AG04450 (cell line): ENCODE results near the gene UBE2C. TPM values are rescaled to one million over a fixed set of nuclear protein-coding genes. Genes with fewer than 3 reads are reported as not detected.
A peak's percentile ranks its signal among the peaks of the same experiment; 100 is the strongest.

Experiments
- CTCF ChIA-PET: fragments of 300-600, 350-600 bp; formaldehyde crosslinking; extraction: SDS; loops from one replicate; lab custom pipeline; 2022; ENCODE audit warnings: antibody characterized with exemption, inconsistent platforms; lab: Charles Lee
- POLR2A ChIA-PET: fragments of 350-600 bp; formaldehyde crosslinking; extraction: SDS; loops from one replicate; lab custom pipeline; 2021; ENCODE audit warnings: antibody characterized with exemption, inconsistent platforms; lab: Yijun Ruan, JAX
- DNase-seq: peaks from one replicate; pipeline ENCODE4 v3.0.0-alpha.2; 2011; ENCODE audit warnings: low read depth, low spot score
- H3K27ac ChIP-seq: one replicate; pipeline ENCODE4 v1.5.1; 2012; ENCODE audit warnings: low read depth, low read length, control low read depth
- H3K27me3 ChIP-seq: one replicate; pipeline ENCODE4 v1.6.0; 2012; ENCODE audit warnings: low read length; ENCODE audit not compliant: control insufficient read depth, insufficient read depth
- H3K4me3 ChIP-seq: 2 replicates; pipeline ENCODE4 v1.5.1; 2011; ENCODE audit warnings: mild to moderate bottlenecking, low read depth, low read length, control low read depth
- H3K9me3 ChIP-seq: 2 replicates; pipeline ENCODE4 v1.5.1; 2012; ENCODE audit warnings: low read length; ENCODE audit not compliant: control insufficient read depth, insufficient read depth
- CTCF ChIP-seq: IDR thresholded peaks from 2 replicates; pipeline ENCODE4 v1.5.1; 2011; ENCODE audit warnings: low read depth, low read length, control low read depth, inconsistent platforms
- polyA plus RNA-seq: library from polyadenylated mRNA; depleted of rRNA; stranded (reverse); fragments of >200 nt; gene quantifications from 2 replicates; pipeline ENCODE4 v1.2.3, GENCODE V29; 2011

The UBE2C gene
- polyA plus RNA-seq, 1 experiment, result 27.8 TPM

- H3K27ac ChIP-seq, result no peak overlapping the region
- no peak overlapping the region for H3K4me3 ChIP-seq
- no peaks in the 10 kb centered on the region; the same call in 1 of the 2 replicates for H3K9me3 ChIP-seq
- ChIA-PET POLR2A (no interaction called here), CTCF (no interaction called here)
- H3K27me3 ChIP-seq, result no peaks in the 10 kb centered on the region
- DNase-seq, result no peak
- no peak for TF ChIP-seq CTCF
Measured at GRCh38 chr20:45836841-45837240, 24.4 kb downstream of the UBE2C start.

DNA sequence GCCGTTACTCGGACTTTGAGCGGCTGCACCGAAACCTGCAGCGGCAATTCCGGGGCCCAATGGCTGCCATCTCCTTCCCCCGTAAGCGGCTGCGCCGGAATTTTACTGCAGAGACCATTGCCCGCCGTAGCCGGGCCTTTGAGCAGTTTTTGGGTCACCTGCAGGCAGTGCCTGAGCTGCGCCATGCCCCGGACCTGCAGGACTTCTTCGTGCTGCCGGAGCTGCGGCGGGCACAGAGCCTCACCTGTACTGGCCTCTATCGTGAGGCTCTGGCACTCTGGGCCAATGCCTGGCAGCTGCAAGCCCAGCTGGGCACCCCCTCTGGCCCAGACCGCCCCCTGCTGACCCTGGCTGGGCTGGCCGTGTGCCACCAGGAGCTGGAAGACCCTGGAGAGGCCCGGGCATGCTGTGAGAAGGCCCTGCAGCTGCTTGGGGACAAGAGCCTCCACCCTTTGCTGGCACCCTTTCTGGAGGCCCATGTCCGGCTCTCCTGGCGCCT lies 28.3 kb downstream of the UBE2C start:
- CTCF ChIA-PET, result interaction anchor here (1.7 kb wide), 1 partner anchor 17 kb away, joined by 3 read pairs; no protein-coding TSS in a partner anchor
- Histone ChIP-seq H3K4me3 (no peak overlapping the region), H3K27ac (no peak overlapping the region), H3K27me3 (no peaks in the 10 kb centered on the region), H3K9me3 (no peaks in the 10 kb centered on the region)
- TF ChIP-seq CTCF, result no peak
- DNase-seq, result no peak
- POLR2A ChIA-PET, result interaction anchor here (1.5 kb wide), 1 partner anchor 16 kb away, joined by 4 read pairs; no protein-coding TSS in a partner anchor

GRCh38 chr20:45841407-45842129 lies 29.1 kb downstream of the UBE2C start:
- ChIA-PET POLR2A (interaction anchor here (0.6 to 1.5 kb wide), 3 partner anchors 15 to 49 kb away, joined by 3 to 4 read pairs (median 3); no protein-coding TSS in a partner anchor), CTCF (no interaction called here)
- Histone ChIP-seq H3K4me3 (no peak overlapping the region), H3K9me3 (no peaks in the 10 kb centered on the region), H3K27ac (no peak overlapping the region), H3K27me3 (no peaks in the 10 kb centered on the region)
- TF ChIP-seq CTCF, result no peak
- no peak for DNase-seq

GRCh38 chr20:45842169-45842812 lies 29.8 kb downstream of the UBE2C start:
- POLR2A ChIA-PET, result interaction anchor here (1.3 to 1.5 kb wide), 2 partner anchors 14 to 48 kb away, joined by 3 to 4 read pairs; no protein-coding TSS in a partner anchor

More at GRCh38 chr20:45842169-45842812, 29.8 kb downstream of the UBE2C start:
- H3K4me3 ChIP-seq, result no peak overlapping the region
- TF ChIP-seq CTCF, result 0 out of 2 replicates have a peak, but pooled peaks have one; percentile 1
- CTCF ChIA-PET, result interaction anchor here (0.7 to 1.2 kb wide), 3 partner anchors 18 to 128 kb away, joined by 3 to 4 read pairs (median 3); no protein-coding TSS in a partner anchor
- H3K27ac ChIP-seq, result peak overlapping the region; percentile 4
- H3K9me3 ChIP-seq, result no peaks in the 10 kb centered on the region
- DNase-seq, result no peak
- H3K27me3 ChIP-seq, result no peaks in the 10 kb centered on the region
